Astrocyte (in vitro differentiated cells and primary cell): ENCODE measurements around the gene GABRA5. TPM values are rescaled to one million over a fixed set of nuclear protein-coding genes. Genes with fewer than 3 reads are reported as not detected.
"Not testable (repeated sequence)": the region's sequence is repeated elsewhere in the genome, so short reads cannot be mapped to it uniquely, and the experiment has no call there.

Experiments
- DNase-seq: peaks from one replicate; pipeline ENCODE4 v3.0.0-alpha.2; 2010; ENCODE audit warnings: low read depth
- FAIRE-seq: peaks from 2 replicates; lab custom pipeline; 2011; peaks lifted over from hg19 to GRCh38; lab: Jason Lieb, UNC
- H2AFZ ChIP-seq: 2 replicates; pipeline ENCODE4 v1.6.0; 2012; ENCODE audit warnings: low read depth, low read length, inconsistent platforms
- H3K27ac ChIP-seq: 2 replicates; pipeline ENCODE4 v1.5.1; 2011; ENCODE audit warnings: low read depth, low read length, inconsistent platforms
- H3K27me3 ChIP-seq: 2 replicates; pipeline ENCODE4 v1.6.0; 2011; ENCODE audit warnings: low read length, inconsistent platforms; ENCODE audit not compliant: insufficient read depth
- H3K36me3 ChIP-seq: 2 replicates; pipeline ENCODE4 v1.5.1; 2011; ENCODE audit warnings: low read length, inconsistent platforms; ENCODE audit not compliant: insufficient read depth
- H3K4me1 ChIP-seq: 2 replicates; pipeline ENCODE4 v1.5.1; 2011; ENCODE audit warnings: low read length, inconsistent platforms; ENCODE audit not compliant: insufficient read depth
- H3K4me2 ChIP-seq: 2 replicates; pipeline ENCODE4 v1.6.0; 2012; ENCODE audit warnings: low read length, inconsistent platforms
- H3K4me3 ChIP-seq: 2 replicates; pipeline ENCODE4 v1.5.1; 2011; ENCODE audit warnings: low read depth, mild to moderate bottlenecking, low read length, inconsistent platforms; ENCODE audit not compliant: insufficient read depth
- H3K79me2 ChIP-seq: 2 replicates; pipeline ENCODE4 v1.6.0; 2012; ENCODE audit warnings: mild to moderate bottlenecking, low read length, inconsistent platforms; ENCODE audit not compliant: insufficient read depth
- H3K9ac ChIP-seq: 2 replicates; pipeline ENCODE4 v1.6.0; 2012; ENCODE audit warnings: mild to moderate bottlenecking, low read length, inconsistent platforms
- H3K9me3 ChIP-seq: 2 replicates; pipeline ENCODE4 v1.5.1; 2012; ENCODE audit warnings: low read depth, mild to moderate bottlenecking, low read length, inconsistent platforms; ENCODE audit not compliant: insufficient read depth
- H4K20me1 ChIP-seq: 2 replicates; pipeline ENCODE4 v1.6.0; 2012; ENCODE audit warnings: low read length, inconsistent platforms; ENCODE audit not compliant: insufficient read depth
- H3K27ac Mint-ChIP-seq: one replicate; pipeline ENCODE4 v1.8.0; 2021; ENCODE audit warnings: mild to moderate bottlenecking, mixed read lengths; ENCODE audit not compliant: unreplicated experiment
- H3K27me3 Mint-ChIP-seq: one replicate; pipeline ENCODE4 v1.8.0; 2021; ENCODE audit warnings: low read depth, mixed read lengths; ENCODE audit not compliant: unreplicated experiment
- H3K36me3 Mint-ChIP-seq: one replicate; pipeline ENCODE4 v1.8.0; 2021; ENCODE audit warnings: low read depth, mixed read lengths; ENCODE audit not compliant: unreplicated experiment
- H3K4me1 Mint-ChIP-seq: one replicate; pipeline ENCODE4 v1.8.0; 2021; ENCODE audit warnings: low read depth, mixed read lengths; ENCODE audit not compliant: unreplicated experiment
- H3K4me3 Mint-ChIP-seq: one replicate; pipeline ENCODE4 v1.8.0; 2021; ENCODE audit warnings: mild to moderate bottlenecking, moderate library complexity, mixed read lengths; ENCODE audit not compliant: unreplicated experiment
- H3K9me3 Mint-ChIP-seq: one replicate; pipeline ENCODE4 v1.8.0; 2021; ENCODE audit warnings: mild to moderate bottlenecking, mixed read lengths; ENCODE audit not compliant: unreplicated experiment
- EZH2 ChIP-seq: IDR thresholded peaks from 2 replicates; pipeline ENCODE4 v1.6.1; 2012; ENCODE audit warnings: mild to moderate bottlenecking, low read length, inconsistent platforms; ENCODE audit not compliant: insufficient read depth
- total RNA-seq: library from RNA; stranded (reverse); gene quantifications from 2 replicates; pipeline ENCODE4 v1.2.1, GENCODE V29; 2021
- TF ChIP-seq, protein P1 (sequence below): IDR thresholded peaks from 2 replicates; pipeline ENCODE4 v1.5.1; 2011; ENCODE audit warnings: low read depth, mild to moderate bottlenecking, inconsistent platforms, low read length, moderate library complexity; ENCODE audit not compliant: insufficient read depth

Gene GABRA5
- total RNA-seq, 1 donor from 2014 or later: 7.9 TPM

DNA sequence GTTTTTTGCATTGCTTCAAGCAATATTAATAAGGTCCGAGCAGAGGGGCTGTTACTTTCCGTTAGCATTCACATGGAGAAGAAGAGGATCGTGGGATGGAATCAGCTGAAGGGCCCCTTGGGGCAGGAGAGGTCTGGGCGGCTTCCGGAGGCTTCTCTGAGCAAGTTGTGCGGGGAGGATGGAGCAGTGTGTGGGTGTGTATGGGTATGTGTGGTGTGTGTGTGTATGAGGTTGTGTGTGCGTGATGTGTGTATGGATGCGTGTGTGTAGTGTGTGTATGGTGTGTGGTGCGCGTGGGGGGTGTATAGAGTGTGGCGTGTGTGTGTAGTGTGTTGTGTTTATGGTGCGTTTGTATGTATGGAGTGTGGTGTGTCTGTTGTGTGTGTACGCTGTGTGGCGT lies 25.8 kb downstream of the GABRA5 start:
- DNase-seq: no peak
- no peaks in the 10 kb centered on the region for H3K36me3 ChIP-seq

DNA sequence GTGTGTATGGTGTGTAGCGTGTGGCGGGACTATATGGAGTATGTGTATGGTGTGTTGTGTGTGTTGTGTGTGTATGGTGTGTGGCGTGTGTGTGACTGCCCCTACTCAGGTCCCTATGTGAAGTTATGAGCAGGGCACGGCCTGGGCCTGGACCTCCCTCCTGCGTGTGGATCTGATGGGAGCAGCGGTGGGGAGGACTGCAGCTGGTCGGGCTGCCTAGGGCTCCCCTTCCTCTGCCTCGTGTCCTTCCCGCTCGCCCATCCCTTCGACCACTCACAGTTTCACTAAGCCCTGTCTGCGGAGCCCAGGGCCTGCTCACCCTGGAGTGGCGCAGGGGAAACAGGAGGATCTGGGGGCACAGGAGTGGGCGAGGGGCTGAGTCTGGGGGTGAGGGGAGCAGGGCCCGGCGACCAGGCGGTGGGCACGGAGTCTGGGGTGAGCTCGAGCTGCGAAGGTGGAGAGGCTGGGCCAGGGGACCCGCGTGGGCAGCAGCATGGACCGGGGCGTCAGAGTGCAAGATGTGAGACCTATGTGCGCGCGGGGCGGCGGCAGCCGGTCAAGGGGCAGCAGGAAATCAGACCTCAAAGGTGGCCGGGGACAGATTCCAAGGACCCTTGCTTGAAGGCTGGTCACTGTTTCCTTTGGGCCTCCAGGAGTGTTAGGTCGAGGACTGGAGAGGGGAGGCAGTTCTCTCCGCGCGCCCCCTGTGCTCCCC lies 26.6 kb downstream of the GABRA5 start:
- FAIRE-seq (no peak), DNase-seq (no peak)
- no peaks in the 10 kb centered on the region for H3K4me1 Mint-ChIP-seq
- Histone ChIP-seq H3K36me3 (no peaks in the 10 kb centered on the region), H3K27me3 (no peaks in the 10 kb centered on the region), H3K27ac (no peak overlapping the region), H3K4me1 (peaks cover 6% of the 10 kb centered on the region), H3K4me2 (no peak overlapping the region), H3K9ac (no peak overlapping the region), H3K9me3 (no peaks in the 10 kb centered on the region), H3K79me2 (no peaks in the 10 kb centered on the region), H3K4me3 (no peak overlapping the region), H2AFZ (no peak overlapping the region), H4K20me1 (no peaks in the 10 kb centered on the region)
- TF ChIP-seq, protein P1, sequence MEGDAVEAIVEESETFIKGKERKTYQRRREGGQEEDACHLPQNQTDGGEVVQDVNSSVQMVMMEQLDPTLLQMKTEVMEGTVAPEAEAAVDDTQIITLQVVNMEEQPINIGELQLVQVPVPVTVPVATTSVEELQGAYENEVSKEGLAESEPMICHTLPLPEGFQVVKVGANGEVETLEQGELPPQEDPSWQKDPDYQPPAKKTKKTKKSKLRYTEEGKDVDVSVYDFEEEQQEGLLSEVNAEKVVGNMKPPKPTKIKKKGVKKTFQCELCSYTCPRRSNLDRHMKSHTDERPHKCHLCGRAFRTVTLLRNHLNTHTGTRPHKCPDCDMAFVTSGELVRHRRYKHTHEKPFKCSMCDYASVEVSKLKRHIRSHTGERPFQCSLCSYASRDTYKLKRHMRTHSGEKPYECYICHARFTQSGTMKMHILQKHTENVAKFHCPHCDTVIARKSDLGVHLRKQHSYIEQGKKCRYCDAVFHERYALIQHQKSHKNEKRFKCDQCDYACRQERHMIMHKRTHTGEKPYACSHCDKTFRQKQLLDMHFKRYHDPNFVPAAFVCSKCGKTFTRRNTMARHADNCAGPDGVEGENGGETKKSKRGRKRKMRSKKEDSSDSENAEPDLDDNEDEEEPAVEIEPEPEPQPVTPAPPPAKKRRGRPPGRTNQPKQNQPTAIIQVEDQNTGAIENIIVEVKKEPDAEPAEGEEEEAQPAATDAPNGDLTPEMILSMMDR: no peak
- no peak for TF ChIP-seq EZH2
- peaks cover 6% of the 10 kb centered on the region for H3K36me3 Mint-ChIP-seq
- H3K27ac Mint-ChIP-seq: no peak overlapping the region
- H3K27me3 Mint-ChIP-seq: peaks cover 3% of the 10 kb centered on the region
- H3K4me3 Mint-ChIP-seq: no peak overlapping the region
- H3K9me3 Mint-ChIP-seq: peaks cover 3% of the 10 kb centered on the region

More for the DNA sequence above, 25.8 kb downstream of the GABRA5 start:
- Histone ChIP-seq H3K27me3 (no peaks in the 10 kb centered on the region), H3K27ac (no peak overlapping the region), H3K4me1 (peaks cover 6% of the 10 kb centered on the region), H3K4me3 (no peak overlapping the region), H2AFZ (no peak overlapping the region), H3K9me3 (no peaks in the 10 kb centered on the region), H3K4me2 (peak overlapping the region; percentile 94), H3K79me2 (no peaks in the 10 kb centered on the region), H3K9ac (no peak overlapping the region), H4K20me1 (no peaks in the 10 kb centered on the region)
- peaks cover 6% of the 10 kb centered on the region for H3K36me3 Mint-ChIP-seq
- H3K27ac Mint-ChIP-seq: no peak overlapping the region
- no peak for FAIRE-seq
- no peak for TF ChIP-seq EZH2
- TF ChIP-seq, protein P1: no peak
- no peaks in the 10 kb centered on the region for H3K4me1 Mint-ChIP-seq
- no peak overlapping the region for H3K4me3 Mint-ChIP-seq
- H3K27me3 Mint-ChIP-seq: peaks cover 3% of the 10 kb centered on the region
- peaks cover 3% of the 10 kb centered on the region for H3K9me3 Mint-ChIP-seq

DNA sequence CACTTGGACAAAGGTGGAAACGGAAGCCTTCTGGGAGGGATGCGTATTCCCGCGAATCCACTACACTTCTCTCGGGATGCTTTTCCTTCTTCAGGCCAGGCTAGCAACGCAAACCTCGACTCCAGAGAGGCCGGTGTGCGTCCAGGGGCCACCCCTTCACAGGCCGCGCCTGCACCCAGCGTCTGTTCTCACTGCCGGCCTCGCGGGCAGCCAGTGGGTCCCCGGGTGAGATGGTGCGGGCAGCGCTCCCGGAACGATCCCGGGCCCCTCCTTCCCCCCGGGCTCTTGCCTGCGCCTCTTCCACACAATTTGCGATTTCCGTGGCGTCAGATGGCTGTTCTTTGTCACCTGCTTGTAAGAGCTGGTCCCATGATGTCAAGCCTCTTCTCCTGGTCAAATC lies 27.3 kb downstream of the GABRA5 start:
- H2AFZ ChIP-seq: no peak overlapping the region
- no peak overlapping the region for H3K4me2 ChIP-seq
- FAIRE-seq (no peak), DNase-seq (no peak)
- Mint-ChIP-seq H3K36me3 (peaks cover 6% of the 10 kb centered on the region), H3K4me3 (no peak overlapping the region), H3K27ac (no peak overlapping the region), H3K4me1 (no peaks in the 10 kb centered on the region), H3K9me3 (peaks cover 3% of the 10 kb centered on the region), H3K27me3 (peaks cover 3% of the 10 kb centered on the region)
- no peaks in the 10 kb centered on the region for H3K36me3 ChIP-seq
- H3K79me2 ChIP-seq: no peaks in the 10 kb centered on the region
- H3K4me1 ChIP-seq: peaks cover 6% of the 10 kb centered on the region
- H3K27me3 ChIP-seq: no peaks in the 10 kb centered on the region
- TF ChIP-seq, protein P1: no peak
- TF ChIP-seq EZH2: no peak
- no peak overlapping the region for H3K9ac ChIP-seq
- no peaks in the 10 kb centered on the region for H3K9me3 ChIP-seq
- no peaks in the 10 kb centered on the region for H4K20me1 ChIP-seq
- H3K4me3 ChIP-seq: no peak overlapping the region
- no peak overlapping the region for H3K27ac ChIP-seq

DNA sequence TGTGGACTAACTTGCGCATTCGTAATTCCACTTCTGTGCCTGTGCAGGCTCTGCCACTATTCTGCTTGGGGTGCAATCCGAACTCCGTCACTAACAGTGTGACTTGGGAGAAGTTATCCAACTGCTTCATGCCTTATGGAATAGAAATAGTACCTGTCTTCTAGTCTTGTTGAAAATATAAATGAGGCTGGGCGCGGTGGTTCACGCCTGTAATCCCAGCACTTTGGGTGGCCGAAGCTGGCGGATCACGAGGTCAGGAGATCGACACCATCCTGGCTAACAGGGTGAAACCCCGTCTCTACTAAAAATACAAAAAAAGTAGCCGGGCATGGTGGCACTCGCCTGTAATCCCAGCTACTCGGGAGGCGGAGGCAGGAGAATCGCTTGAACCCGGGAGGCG lies 28.5 kb downstream of the GABRA5 start:
- H3K4me2 ChIP-seq, FAIRE-seq, H3K4me1 Mint-ChIP-seq: not testable (repeated sequence)

More for the DNA sequence above, 28.5 kb downstream of the GABRA5 start:
- not testable (repeated sequence) for H3K27ac ChIP-seq, H3K4me3 ChIP-seq, H3K36me3 ChIP-seq, H3K4me3 Mint-ChIP-seq, H2AFZ ChIP-seq, H3K4me1 ChIP-seq, DNase-seq, H3K36me3 Mint-ChIP-seq, H3K9me3 ChIP-seq, H3K9me3 Mint-ChIP-seq, H3K27me3 ChIP-seq, H4K20me1 ChIP-seq, H3K79me2 ChIP-seq, H3K9ac ChIP-seq, H3K27me3 Mint-ChIP-seq, H3K27ac Mint-ChIP-seq
